Dedifferentiated amniotic fluid mesenchymal stem cell (primary cell): ENCODE data around the gene NPFFR1.
"Not testable (repeated sequence)": the region's sequence is repeated elsewhere in the genome, so short reads cannot be mapped to it uniquely, and the experiment has no call there.

Experiments
- DNase-seq: peaks from one replicate; pipeline ENCODE4 v3.0.0-alpha.2; 2016; ENCODE audit errors: extremely low spot score

Gene NPFFR1

GRCh38 chr10:70222811-70223447 lies 60.9 kb downstream of the NPFFR1 start:
- not testable (repeated sequence) for DNase-seq

GRCh38 chr10:70222340-70222794 lies 61.4 kb downstream of the NPFFR1 start:
- no peak for DNase-seq

- no peak for DNase-seq
These were observed 62.8 kb downstream of the NPFFR1 start for GRCh38 chr10:70221030-70221429.

GRCh38 chr10:70212879-70213278 lies 70.9 kb downstream of the NPFFR1 start:
- DNase-seq: peak; percentile 39

GRCh38 chr10:70212277-70212676 lies 71.5 kb downstream of the NPFFR1 start:
- DNase-seq: no peak

- DNase-seq: no peak
These were observed 77.0 kb downstream of the NPFFR1 start for GRCh38 chr10:70206762-70207161.

- DNase-seq: no peak
These were observed 82.7 kb downstream of the NPFFR1 start for GRCh38 chr10:70201105-70201504.

GRCh38 chr10:70198696-70199466 lies 84.9 kb downstream of the NPFFR1 start:
- DNase-seq: no peak
